ENCODE results near the gene KIAA0513. TPM values are rescaled to one million over a fixed set of nuclear protein-coding genes. Genes with fewer than 3 reads are reported as not detected.
"Not testable (repeated sequence)": the region's sequence is repeated elsewhere in the genome, so short reads cannot be mapped to it uniquely, and the experiment has no call there.

KIAA0513 gene
- total RNA-seq, 2 donors from 2014 or later: 13.4 to 50.1 TPM

DNA sequence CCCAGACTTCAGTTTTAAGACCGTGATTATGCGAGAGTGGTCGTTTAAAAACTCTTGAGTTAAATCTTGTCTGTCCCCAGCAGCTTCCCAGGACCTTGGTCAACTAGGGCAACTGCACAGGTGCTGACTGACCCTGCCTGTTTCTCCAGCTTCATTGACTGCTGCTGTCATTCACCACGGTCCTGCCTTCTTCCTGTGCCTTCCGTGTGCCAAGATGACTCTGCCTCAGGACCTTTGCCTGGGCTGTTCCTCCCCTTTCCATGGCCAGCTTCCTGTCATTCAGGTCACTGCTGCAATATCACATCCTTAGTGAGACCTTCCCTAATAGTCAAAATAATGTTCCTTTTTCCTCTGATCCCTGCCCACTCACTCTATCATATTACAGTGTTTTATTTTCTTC is 3.9 kb downstream of the KIAA0513 start:
- Histone ChIP-seq H3K4me3 (no peak overlapping the region), H3K9me3 (no peaks in the 10 kb centered on the region), H3K27me3 (replicated peaks; ENCODE audit: insufficient read depth) (no peaks in the 10 kb centered on the region), H3K36me3 (no peaks in the 10 kb centered on the region), H3K4me1 (ENCODE audit: control insufficient read depth in 1 of 2, low read depth in 2 of 2) (peaks cover 15 to 22% of the 10 kb centered on the region in 2 donors), H3K27ac (no peak overlapping the region)
- no peak for ATAC-seq (ENCODE audit: insufficient number of reproducible peaks, low FRiP score, low read depth)
- DNase-seq (ENCODE audit: low spot score): no peak
- TF ChIP-seq, protein P1, sequence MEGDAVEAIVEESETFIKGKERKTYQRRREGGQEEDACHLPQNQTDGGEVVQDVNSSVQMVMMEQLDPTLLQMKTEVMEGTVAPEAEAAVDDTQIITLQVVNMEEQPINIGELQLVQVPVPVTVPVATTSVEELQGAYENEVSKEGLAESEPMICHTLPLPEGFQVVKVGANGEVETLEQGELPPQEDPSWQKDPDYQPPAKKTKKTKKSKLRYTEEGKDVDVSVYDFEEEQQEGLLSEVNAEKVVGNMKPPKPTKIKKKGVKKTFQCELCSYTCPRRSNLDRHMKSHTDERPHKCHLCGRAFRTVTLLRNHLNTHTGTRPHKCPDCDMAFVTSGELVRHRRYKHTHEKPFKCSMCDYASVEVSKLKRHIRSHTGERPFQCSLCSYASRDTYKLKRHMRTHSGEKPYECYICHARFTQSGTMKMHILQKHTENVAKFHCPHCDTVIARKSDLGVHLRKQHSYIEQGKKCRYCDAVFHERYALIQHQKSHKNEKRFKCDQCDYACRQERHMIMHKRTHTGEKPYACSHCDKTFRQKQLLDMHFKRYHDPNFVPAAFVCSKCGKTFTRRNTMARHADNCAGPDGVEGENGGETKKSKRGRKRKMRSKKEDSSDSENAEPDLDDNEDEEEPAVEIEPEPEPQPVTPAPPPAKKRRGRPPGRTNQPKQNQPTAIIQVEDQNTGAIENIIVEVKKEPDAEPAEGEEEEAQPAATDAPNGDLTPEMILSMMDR (IDR thresholded peaks at IDR 0.05): no peak

DNA sequence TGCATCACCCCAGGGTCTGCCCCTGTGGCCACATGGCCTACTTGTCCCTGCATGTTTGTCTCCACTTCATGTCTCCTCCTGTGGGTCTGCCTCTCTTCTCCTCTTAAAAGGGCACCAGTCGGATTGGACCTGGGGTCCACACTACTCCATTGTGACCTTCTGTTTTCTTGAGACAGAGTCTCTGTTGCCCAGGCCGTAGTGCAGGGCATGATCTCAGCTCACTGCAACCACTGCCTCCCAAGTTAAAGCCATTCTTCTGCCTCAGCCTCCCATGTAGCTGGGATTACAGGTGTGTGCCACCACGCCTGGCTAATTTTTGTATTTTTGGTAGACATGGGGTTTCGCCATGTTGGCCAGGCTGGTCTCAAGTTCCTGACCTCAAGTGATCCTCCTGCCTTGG is 4.6 kb downstream of the KIAA0513 start:
- not testable (repeated sequence) for H3K36me3 ChIP-seq; DNase-seq (ENCODE audit: low spot score); H3K27ac ChIP-seq; H3K27me3 ChIP-seq (replicated peaks; ENCODE audit: insufficient read depth); H3K4me3 ChIP-seq; ATAC-seq (ENCODE audit: insufficient number of reproducible peaks, low FRiP score, low read depth); H3K9me3 ChIP-seq
- H3K4me1 ChIP-seq (ENCODE audit: control insufficient read depth in 1 of 2, low read depth in 2 of 2): peaks cover 10 to 17% of the 10 kb centered on the region in 2 donors

DNA sequence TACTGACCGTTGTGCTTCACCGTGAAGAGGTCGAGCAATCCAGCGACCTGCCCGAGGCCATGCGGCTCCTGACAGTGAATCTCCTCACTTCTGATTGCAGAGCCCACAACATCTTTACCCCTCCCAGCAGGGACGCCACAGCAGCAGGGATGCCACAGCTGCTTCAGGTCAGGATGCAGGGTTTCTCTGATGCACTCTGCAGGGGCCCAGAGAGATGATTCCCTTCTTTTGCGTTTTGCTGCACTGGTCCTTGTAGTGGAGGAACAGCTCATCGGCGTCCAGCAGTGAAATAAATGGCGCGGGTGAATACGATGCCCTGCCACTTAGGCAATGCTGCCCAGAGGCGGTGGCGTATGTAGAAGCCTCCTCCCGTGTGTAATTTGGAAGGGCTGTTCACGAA is 5.6 kb downstream of the KIAA0513 start:
- ATAC-seq (ENCODE audit: insufficient number of reproducible peaks, low FRiP score, low read depth) (no peak), DNase-seq (ENCODE audit: low spot score) (no peak)
- H3K27ac ChIP-seq: no peak overlapping the region
- H3K36me3 ChIP-seq: no peaks in the 10 kb centered on the region
- peaks cover 9 to 13% of the 10 kb centered on the region in 2 donors for H3K4me1 ChIP-seq (ENCODE audit: control insufficient read depth in 1 of 2, low read depth in 2 of 2)
- H3K9me3 ChIP-seq: no peaks in the 10 kb centered on the region
- no peaks in the 10 kb centered on the region for H3K27me3 ChIP-seq (replicated peaks; ENCODE audit: insufficient read depth)
- TF ChIP-seq, protein P1 (IDR thresholded peaks at IDR 0.05): no peak
- no peak overlapping the region for H3K4me3 ChIP-seq

DNA sequence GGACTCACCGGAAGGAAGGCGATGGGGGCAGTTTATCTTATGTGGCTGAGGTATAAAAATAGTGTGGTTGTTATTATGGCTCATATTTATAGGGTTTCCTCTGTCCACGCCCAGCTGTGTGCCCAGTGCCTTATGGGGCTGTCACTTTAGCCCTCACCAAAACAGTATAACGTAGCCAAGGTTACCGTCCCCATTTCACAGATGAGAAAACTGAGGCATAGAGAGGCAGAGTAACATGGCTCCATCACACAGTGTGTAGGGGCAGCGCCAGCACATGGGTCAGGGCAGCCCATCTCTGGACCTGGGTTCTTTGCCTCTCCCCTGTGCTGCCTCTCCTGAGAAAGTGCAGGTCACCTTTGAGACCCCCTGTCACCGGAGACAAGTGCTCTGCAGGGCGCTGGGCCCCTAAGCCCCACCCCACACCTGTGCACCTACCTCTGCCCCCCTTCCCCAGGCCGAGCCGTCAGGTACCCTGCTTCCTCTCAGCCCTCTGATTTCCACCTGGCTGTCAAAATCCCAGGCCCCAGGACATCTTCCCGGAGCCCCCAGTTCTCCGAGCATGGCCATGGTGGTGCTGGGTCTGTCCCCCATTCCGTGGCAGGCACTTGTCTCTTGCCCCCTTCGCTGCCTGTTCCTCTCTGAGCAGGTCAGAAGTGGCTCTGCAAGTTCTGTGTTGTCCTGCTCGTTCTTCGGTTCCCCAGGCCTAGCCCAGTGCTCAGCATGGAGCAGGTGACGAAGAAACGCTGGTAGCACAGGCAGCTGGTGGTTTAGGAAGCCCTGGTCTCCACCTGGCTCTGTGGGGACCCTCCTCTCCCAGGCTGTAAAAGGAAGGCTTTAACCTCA is 7.2 kb downstream of the KIAA0513 start:
- Histone ChIP-seq H3K27ac (no peak overlapping the region), H3K4me1 (ENCODE audit: control insufficient read depth in 1 of 2, low read depth in 2 of 2) (no peaks in the 10 kb centered on the region), H3K36me3 (no peaks in the 10 kb centered on the region), H3K9me3 (no peaks in the 10 kb centered on the region), H3K4me3 (no peak overlapping the region), H3K27me3 (replicated peaks; ENCODE audit: insufficient read depth) (no peaks in the 10 kb centered on the region)
- ATAC-seq (ENCODE audit: insufficient number of reproducible peaks, low FRiP score, low read depth): peak; percentile 35
- TF ChIP-seq, protein P1 (IDR thresholded peaks at IDR 0.05): no peak
- no peak for DNase-seq (ENCODE audit: low spot score)

DNA sequence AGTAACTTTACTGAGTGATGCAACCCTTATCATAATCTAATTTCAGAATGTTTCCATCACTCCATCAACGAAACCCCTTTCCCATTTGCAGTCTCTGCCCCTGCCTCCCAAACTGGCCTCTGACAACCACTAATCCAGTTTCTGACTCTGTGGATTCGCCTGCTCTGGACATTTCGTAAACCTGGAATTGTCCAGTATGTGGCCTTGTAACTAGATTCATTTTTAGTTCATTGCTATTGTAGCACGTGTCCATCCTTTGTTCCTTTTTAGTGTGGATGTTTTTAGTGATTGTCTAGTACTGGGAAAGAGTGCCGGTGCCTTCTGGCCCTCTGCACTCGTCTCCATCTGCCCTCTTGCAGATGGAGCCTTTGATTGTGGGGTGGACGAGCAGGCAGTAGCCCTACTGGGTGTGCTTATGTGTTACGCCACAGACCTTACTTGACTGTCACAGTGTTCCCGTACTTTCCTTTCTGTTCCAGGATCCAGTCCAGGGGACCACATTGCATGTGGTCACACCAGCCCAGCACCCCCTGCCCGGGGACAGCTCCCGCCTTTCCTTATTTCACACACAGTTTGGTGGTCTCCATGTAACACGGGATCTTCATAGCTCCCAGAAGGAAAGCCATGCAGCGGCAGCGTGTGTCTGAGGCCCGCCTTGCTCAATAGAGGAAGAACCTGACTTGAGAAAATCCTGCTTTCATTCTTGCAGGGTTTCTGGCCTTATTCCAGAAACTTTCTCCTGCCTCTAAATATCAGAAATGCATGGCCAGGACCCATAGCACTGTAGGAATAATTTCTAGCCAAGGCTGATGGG is 8.8 kb downstream of the KIAA0513 start:
- Histone ChIP-seq H3K9me3 (no peaks in the 10 kb centered on the region), H3K27me3 (replicated peaks; ENCODE audit: insufficient read depth) (no peaks in the 10 kb centered on the region), H3K27ac (no peak overlapping the region), H3K4me3 (no peak overlapping the region), H3K36me3 (no peaks in the 10 kb centered on the region), H3K4me1 (ENCODE audit: control insufficient read depth in 1 of 2, low read depth in 2 of 2) (no peaks in the 10 kb centered on the region)
- DNase-seq (ENCODE audit: low spot score) (no peak), ATAC-seq (ENCODE audit: insufficient number of reproducible peaks, low FRiP score, low read depth) (no peak)
- TF ChIP-seq, protein P1 (IDR thresholded peaks at IDR 0.05): no peak
